H9 (cell line): ENCODE results near the gene CT47A1. TPM values are rescaled to one million over a fixed set of nuclear protein-coding genes. Genes with fewer than 3 reads are reported as not detected.

Experiments
- DNase-seq: peaks from one replicate; pipeline ENCODE4 v3.0.0-alpha.2; 2017
- H2AFZ ChIP-seq: one replicate; pipeline ENCODE4 v1.6.1; 2013; ENCODE audit warnings: mild to moderate bottlenecking, low read length, control low read depth, moderate library complexity
- H2AK5ac ChIP-seq: 2 replicates; pipeline ENCODE4 v1.6.1; 2013; ENCODE audit warnings: low read length, control low read depth, mixed read lengths; ENCODE audit not compliant: insufficient read length
- H2BK120ac ChIP-seq: one replicate; pipeline ENCODE4 v1.6.1; 2013; ENCODE audit warnings: low read depth, mild to moderate bottlenecking, low read length, control low read depth, inconsistent platforms; ENCODE audit not compliant: poor library complexity, severe bottlenecking
- H2BK12ac ChIP-seq: 2 replicates; pipeline ENCODE4 v1.6.1; 2013; ENCODE audit warnings: low read length, control low read depth, mixed read lengths, low read depth; ENCODE audit not compliant: insufficient read length
- H2BK15ac ChIP-seq: 2 replicates; pipeline ENCODE4 v1.6.1; 2013; ENCODE audit warnings: low read depth, low read length, control low read depth
- H2BK20ac ChIP-seq: one replicate; pipeline ENCODE4 v1.6.1; 2013; ENCODE audit warnings: low read depth, mild to moderate bottlenecking, low read length, control low read depth, inconsistent platforms; ENCODE audit not compliant: poor library complexity, severe bottlenecking
- H2BK5ac ChIP-seq: 2 replicates; pipeline ENCODE4 v1.6.1; 2013; ENCODE audit warnings: low read length, control low read depth, mixed read lengths; ENCODE audit not compliant: insufficient read length
- H3K14ac ChIP-seq: 2 replicates; pipeline ENCODE4 v1.6.1; 2013; ENCODE audit warnings: low read length, control low read depth; ENCODE audit not compliant: insufficient read depth
- H3K18ac ChIP-seq: 2 replicates; pipeline ENCODE4 v1.6.1; 2013; ENCODE audit warnings: low read depth, mild to moderate bottlenecking, mixed read lengths, low read length, control low read depth; ENCODE audit not compliant: insufficient read length
- H3K23ac ChIP-seq: 2 replicates; pipeline ENCODE4 v1.6.1; 2013; ENCODE audit warnings: low read length, control low read depth, mixed read lengths, low read depth; ENCODE audit not compliant: insufficient read length
- H3K23me2 ChIP-seq: 2 replicates; pipeline ENCODE4 v1.6.1; 2013; ENCODE audit warnings: low read depth, mild to moderate bottlenecking, mixed read lengths, low read length, control low read depth; ENCODE audit not compliant: insufficient read length, poor library complexity, severe bottlenecking
- H3K27ac ChIP-seq: 2 replicates; pipeline ENCODE4 v1.5.1; 2013; ENCODE audit warnings: low read length, control low read depth, mixed read lengths, low read depth; ENCODE audit not compliant: insufficient read length
- H3K27me3 ChIP-seq: 2 replicates; pipeline ENCODE4 v1.6.1; 2013; ENCODE audit warnings: low read length, control low read depth, inconsistent platforms; ENCODE audit not compliant: insufficient read depth
- H3K4ac ChIP-seq: 2 replicates; pipeline ENCODE4 v1.6.1; 2013; ENCODE audit warnings: low read depth, mild to moderate bottlenecking, control low read depth, inconsistent platforms, low read length, moderate library complexity
- H3K4me1 ChIP-seq: 2 replicates; pipeline ENCODE4 v1.6.1; 2013; ENCODE audit warnings: low read length, control low read depth, inconsistent platforms; ENCODE audit not compliant: insufficient read depth
- H3K4me2 ChIP-seq: 2 replicates; pipeline ENCODE4 v1.6.1; 2013; ENCODE audit warnings: low read length, control low read depth, mixed read lengths; ENCODE audit not compliant: insufficient read length, insufficient read depth
- H3K56ac ChIP-seq: 2 replicates; pipeline ENCODE4 v1.6.1; 2013; ENCODE audit warnings: low read depth, mild to moderate bottlenecking, mixed read lengths, low read length, control low read depth; ENCODE audit not compliant: insufficient read length
- H3K79me1 ChIP-seq: 2 replicates; pipeline ENCODE4 v1.6.1; 2013; ENCODE audit warnings: low read depth, mild to moderate bottlenecking, moderate library complexity, low read length, control low read depth, inconsistent platforms; ENCODE audit not compliant: insufficient read depth, poor library complexity, severe bottlenecking
- H3K79me2 ChIP-seq: 2 replicates; pipeline ENCODE4 v1.6.1; 2013; ENCODE audit warnings: low read length, control low read depth, inconsistent platforms; ENCODE audit not compliant: insufficient read depth
- H3K9ac ChIP-seq: 2 replicates; pipeline ENCODE4 v1.6.1; 2013; ENCODE audit warnings: low read length, control low read depth, mixed read lengths; ENCODE audit not compliant: insufficient read length; ENCODE audit errors: extremely low read depth
- H3K9me3 ChIP-seq: one replicate; pipeline ENCODE4 v1.6.1; 2013; ENCODE audit warnings: low read depth, low read length, inconsistent platforms; ENCODE audit not compliant: control insufficient read depth
- H3T11ph ChIP-seq: one replicate; pipeline ENCODE4 v1.6.1; 2013; ENCODE audit warnings: mild to moderate bottlenecking, low read length, control low read depth, inconsistent platforms
- H4K20me1 ChIP-seq: one replicate; pipeline ENCODE4 v1.6.1; 2013; ENCODE audit not compliant: control insufficient read depth, insufficient read length, insufficient read depth
- H4K5ac ChIP-seq: 2 replicates; pipeline ENCODE4 v1.6.1; 2013; ENCODE audit warnings: low read depth, mild to moderate bottlenecking, mixed read lengths, low read length, control low read depth; ENCODE audit not compliant: insufficient read length
- H4K8ac ChIP-seq: replicated peaks from 2 replicates; pipeline ENCODE4 v1.6.1; 2013; ENCODE audit warnings: low read length, control low read depth, mixed read lengths, low read depth; ENCODE audit not compliant: insufficient read length
- H4K91ac ChIP-seq: 2 replicates; pipeline ENCODE4 v1.6.1; 2013; ENCODE audit warnings: low read depth, mild to moderate bottlenecking, moderate library complexity, mixed read lengths, low read length, control low read depth; ENCODE audit not compliant: insufficient read length
- H3K27ac Mint-ChIP-seq, 3 experiments: 2 replicates in 2 of 3; 3 replicates in 1 of 3; pipeline ENCODE4 v1.8.0; 2020 to 2021; ENCODE audit warnings: mixed read lengths in 3 of 3, mild to moderate bottlenecking in 1 of 3, moderate library complexity in 1 of 3
- H3K27me3 Mint-ChIP-seq: 2 replicates; pipeline ENCODE4 v1.8.0; 2021; ENCODE audit warnings: low read depth, mild to moderate bottlenecking, moderate library complexity, mixed read lengths
- H3K36me3 Mint-ChIP-seq, 3 experiments: 2 replicates in 2 of 3; 3 replicates in 1 of 3; pipeline ENCODE4 v1.8.0; 2020 to 2021; ENCODE audit warnings: low read depth in 3 of 3, mixed read lengths in 3 of 3; ENCODE audit not compliant: insufficient read depth in 1 of 3
- H3K4me1 Mint-ChIP-seq, 2 experiments: 2 replicates each; pipeline ENCODE4 v1.8.0; 2020; ENCODE audit warnings: mixed read lengths in 2 of 2
- H3K4me3 Mint-ChIP-seq, 2 experiments: 2 replicates in 1 of 2; 3 replicates in 1 of 2; pipeline ENCODE4 v1.8.0; 2020 to 2021; ENCODE audit warnings: mild to moderate bottlenecking in 2 of 2, mixed read lengths in 2 of 2, moderate library complexity in 1 of 2
- H3K9me3 Mint-ChIP-seq, 2 experiments: 2 replicates in 1 of 2; 3 replicates in 1 of 2; pipeline ENCODE4 v1.8.0; 2020; ENCODE audit warnings: mild to moderate bottlenecking in 2 of 2, mixed read lengths in 2 of 2, moderate library complexity in 1 of 2
- whole genome bisulfite sequencing: extraction: QIAGEN DNeasy Blood & Tissue Kit; methylation state at CpG from one replicate; pipeline ENCODE4 v1.1.7; 2013; ENCODE audit warnings: missing lambda C conversion rate, low lambda C conversion rate, mixed read lengths; ENCODE audit not compliant: insufficient read length; ENCODE audit errors: extremely low coverage; 5-methylcytosine and 5-hydroxymethylcytosine counted together
- total RNA-seq: library from RNA; stranded (reverse); gene quantifications from 2 replicates; pipeline ENCODE4 v1.2.1, GENCODE V29; 2021
- TF ChIP-seq, protein P1 (sequence below): fragments of 200-600 bp; sonication (generic); conservative IDR thresholded peaks from 3 replicates; pipeline ENCODE4 v1.8.0; 2021; ENCODE audit warnings: antibody characterized with exemption, mild to moderate bottlenecking

The CT47A1 gene
- total RNA-seq, 1 experiment from 2014 or later = not detected

GRCh38 chrX:121032531-121032930 is 47.0 kb upstream of the CT47A1 start:
- Histone ChIP-seq H3K79me2 (no peaks in the 10 kb centered on the region), H3K4me2 (no peak overlapping the region), H2AK5ac (no peak overlapping the region), H2BK20ac (no peak overlapping the region), H3K27ac (no peak overlapping the region), H4K20me1 (no peaks in the 10 kb centered on the region), H4K91ac (no peak overlapping the region), H3K9me3 (peaks cover 15% of the 10 kb centered on the region), H4K8ac (no peak overlapping the region), H2BK15ac (no peak overlapping the region), H4K5ac (no peak overlapping the region), H3K23me2 (no peaks in the 10 kb centered on the region), H2BK120ac (no peak overlapping the region), H3K4me1 (no peaks in the 10 kb centered on the region), H3K27me3 (no peaks in the 10 kb centered on the region), H2BK5ac (no peak overlapping the region), H3T11ph (no peak overlapping the region), H3K18ac (no peak overlapping the region), H3K23ac (no peak overlapping the region), H3K9ac (no peak overlapping the region), H2AFZ (no peak overlapping the region), H3K4ac (no peak overlapping the region), H3K56ac (no peak overlapping the region), H3K14ac (no peak overlapping the region), H3K79me1 (no peaks in the 10 kb centered on the region), H2BK12ac (no peak overlapping the region)
- no peak overlapping the region for H3K27ac Mint-ChIP-seq
- no peak overlapping the region for H3K4me3 Mint-ChIP-seq
- H3K36me3 Mint-ChIP-seq = no peaks in the 10 kb centered on the region
- WGBS = no CpG with 5 or more reads among the region's 2 CpGs
- H3K4me1 Mint-ChIP-seq = no peaks in the 10 kb centered on the region
- peaks cover 9% of the 10 kb centered on the region for H3K27me3 Mint-ChIP-seq
- DNase-seq = no peak
- TF ChIP-seq, protein P1, sequence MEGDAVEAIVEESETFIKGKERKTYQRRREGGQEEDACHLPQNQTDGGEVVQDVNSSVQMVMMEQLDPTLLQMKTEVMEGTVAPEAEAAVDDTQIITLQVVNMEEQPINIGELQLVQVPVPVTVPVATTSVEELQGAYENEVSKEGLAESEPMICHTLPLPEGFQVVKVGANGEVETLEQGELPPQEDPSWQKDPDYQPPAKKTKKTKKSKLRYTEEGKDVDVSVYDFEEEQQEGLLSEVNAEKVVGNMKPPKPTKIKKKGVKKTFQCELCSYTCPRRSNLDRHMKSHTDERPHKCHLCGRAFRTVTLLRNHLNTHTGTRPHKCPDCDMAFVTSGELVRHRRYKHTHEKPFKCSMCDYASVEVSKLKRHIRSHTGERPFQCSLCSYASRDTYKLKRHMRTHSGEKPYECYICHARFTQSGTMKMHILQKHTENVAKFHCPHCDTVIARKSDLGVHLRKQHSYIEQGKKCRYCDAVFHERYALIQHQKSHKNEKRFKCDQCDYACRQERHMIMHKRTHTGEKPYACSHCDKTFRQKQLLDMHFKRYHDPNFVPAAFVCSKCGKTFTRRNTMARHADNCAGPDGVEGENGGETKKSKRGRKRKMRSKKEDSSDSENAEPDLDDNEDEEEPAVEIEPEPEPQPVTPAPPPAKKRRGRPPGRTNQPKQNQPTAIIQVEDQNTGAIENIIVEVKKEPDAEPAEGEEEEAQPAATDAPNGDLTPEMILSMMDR = no peak
- H3K9me3 Mint-ChIP-seq = peaks cover 51 to 53% of the 10 kb centered on the region in 2 experiments
